ENCODE measurements around the gene XK.
A peak's percentile ranks its signal among the peaks of the same experiment; 100 is the strongest.

XK gene

DNA sequence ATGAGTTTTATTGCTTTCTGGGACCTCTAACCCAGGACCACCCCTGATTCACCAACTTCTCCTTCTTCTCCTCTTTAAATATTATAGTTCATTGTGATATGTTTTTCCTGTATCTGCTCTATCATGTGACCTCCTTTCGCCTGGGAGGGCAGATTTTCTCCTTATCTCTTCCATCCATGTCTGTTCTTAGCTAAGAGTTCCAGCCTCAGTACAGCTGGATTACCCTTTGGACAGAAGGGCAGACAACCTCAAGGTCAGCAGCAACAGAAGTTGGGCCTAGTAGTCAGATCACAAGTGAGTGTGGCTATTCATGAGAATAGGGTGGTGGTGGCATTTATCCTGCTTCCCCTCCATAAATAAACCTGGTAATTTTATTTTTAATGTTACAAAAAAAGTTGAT lies 5.7 kb upstream of the XK start:
- no peak for DNase-seq

DNA sequence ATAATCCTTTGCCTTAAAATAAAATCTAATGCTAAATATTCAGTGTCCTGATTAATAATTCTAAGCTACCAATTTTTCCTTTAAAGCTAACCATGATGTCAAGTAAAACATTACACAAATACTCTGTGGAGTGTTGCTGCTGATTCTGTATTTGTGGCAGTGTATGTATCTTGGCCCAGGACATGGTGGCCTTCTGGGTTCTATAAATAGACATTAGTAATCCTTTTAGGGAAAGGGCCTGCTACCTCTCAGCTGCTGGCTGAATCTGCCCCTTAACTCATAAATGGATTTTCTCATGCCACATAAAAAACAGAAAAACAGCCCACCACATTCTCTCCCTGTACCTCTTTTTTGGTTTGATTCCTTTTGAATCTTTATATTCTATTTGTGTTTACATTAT lies 1.2 kb upstream of the XK start:
- no peak for DNase-seq

DNA sequence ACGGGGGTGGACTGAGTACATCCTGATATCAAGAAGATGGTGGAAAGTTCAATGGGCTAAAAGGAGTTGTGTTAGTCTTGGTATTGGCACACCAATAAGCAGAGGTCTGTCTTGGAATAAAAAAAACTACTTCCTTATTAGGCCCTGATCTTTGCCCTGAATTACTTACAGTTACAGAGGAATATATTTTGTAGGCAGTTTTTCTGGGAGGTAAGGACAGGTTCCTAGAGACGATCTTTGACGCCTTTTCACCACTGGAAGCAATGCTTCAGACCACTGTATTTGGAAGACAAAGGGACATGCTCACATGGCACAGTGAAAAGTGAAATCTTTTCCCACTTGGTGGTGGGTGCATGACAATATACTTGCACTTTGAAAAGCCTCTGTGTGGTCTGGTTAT lies 618 bp upstream of the XK start:
- DNase-seq = peak in 1 of 2 experiments; percentile 1

DNA sequence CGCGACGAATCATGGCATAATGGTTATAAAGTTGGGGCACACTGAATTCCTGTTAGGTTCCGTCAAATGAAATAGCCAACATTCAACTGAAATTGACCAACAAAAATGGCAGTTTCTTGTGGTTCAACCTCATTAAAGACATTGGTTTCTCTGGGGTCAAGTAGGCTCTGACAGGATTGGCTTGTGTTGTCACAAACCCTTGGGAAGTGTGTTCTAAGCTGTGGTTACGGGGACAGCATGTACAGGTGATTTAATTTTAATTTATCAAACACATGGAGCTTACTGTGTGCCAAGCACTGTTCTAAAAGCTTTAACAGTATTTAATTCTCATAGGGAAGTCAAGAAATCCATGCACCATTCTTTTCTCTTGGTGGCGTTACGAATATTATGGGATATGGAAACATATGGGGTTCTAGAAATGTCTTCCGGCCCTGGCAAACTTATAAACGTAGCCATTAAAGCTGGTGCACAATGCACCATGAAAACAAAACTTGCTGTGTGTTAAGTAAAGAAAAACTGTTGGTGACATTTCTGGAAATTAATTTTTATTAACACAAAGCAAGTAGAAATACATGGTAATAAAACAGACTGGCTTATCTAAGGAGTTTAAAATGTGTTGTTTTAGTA lies 891 bp downstream of the XK start:
- peak; percentile 21 to 22 for DNase-seq

DNA sequence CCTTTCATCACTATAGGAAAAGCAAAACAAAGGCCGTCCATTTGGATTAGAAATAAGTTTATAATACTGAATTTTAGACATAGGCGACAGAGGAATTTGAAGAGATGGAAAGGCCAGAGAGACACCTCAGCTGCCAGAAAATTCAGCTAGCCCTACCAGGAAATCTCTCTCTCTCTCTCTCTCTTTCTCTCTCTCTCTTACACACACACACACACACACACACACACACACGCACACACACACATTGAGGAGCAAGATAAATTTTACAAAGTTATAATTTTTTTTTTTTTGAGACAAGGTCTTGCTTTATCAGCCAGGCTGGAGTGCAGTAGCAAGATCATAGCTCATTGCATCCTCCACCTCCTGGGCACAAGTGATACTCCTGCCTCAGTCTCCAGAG lies 1.4 kb downstream of the XK start:
- DNase-seq = no peak

DNA sequence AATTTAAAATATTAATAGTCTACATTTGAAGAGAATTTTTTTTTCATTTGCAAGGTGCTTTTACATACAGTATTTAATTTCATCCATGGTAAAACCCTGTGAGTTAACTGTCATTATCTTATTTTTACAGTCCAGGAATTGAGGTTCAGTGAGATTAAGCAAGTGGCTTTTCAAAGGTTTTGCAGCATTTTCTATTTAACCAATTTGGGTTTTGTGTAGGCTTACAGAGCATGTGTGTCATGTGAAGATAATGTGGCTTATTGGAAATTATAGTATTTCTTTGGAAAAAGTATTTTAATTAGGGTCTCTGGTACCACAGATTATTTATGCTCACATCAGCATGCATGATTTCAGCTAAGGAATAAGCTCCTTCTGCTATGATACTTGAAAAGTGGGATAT lies 4.5 kb downstream of the XK start:
- no peak for DNase-seq

DNA sequence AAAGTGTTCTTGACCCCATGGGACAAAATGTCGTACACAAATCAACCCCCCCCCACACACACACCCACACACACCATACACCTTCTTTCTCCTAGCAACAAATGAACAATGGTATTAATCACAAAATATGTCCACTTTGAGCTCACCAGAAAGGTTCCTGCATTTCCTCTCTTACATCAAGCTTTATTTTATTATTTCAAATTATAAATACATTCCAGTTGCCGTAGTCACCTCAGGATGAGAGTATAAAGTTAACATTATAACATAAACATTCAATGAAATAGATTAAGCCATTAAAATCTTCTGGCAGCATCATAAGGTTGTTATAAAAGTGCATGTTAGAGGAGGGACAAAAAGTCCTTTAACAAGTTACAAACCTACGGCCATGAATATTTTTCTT lies 7.3 kb downstream of the XK start:
- DNase-seq = no peak

DNA sequence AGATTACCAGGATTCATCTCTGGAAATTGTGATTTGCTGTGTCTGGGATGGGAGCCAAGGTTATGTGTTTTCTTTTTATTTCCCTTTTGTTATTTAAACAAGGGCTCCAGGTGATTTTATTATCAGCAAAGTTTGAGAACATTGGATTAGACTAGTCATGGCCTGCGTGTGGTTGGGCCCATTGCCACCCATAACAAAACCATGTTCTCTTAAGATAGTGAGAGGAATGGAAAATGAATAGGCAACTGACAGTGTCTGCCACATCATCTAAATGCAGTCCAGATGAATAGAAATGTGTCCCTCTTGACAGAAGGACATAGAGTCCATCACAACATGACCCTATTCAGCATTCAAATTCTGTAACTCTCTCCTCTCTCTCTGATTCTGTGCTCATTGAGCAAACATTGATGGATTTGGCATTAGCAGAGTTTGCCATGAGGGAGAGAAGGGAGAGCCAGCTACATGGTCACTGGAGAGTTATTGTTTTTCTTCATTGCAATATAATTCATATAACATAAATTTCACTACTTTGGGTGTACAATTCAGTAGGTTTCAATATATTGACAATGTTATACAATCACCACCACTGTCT lies 11.7 kb downstream of the XK start:
- no peak for DNase-seq

DNA sequence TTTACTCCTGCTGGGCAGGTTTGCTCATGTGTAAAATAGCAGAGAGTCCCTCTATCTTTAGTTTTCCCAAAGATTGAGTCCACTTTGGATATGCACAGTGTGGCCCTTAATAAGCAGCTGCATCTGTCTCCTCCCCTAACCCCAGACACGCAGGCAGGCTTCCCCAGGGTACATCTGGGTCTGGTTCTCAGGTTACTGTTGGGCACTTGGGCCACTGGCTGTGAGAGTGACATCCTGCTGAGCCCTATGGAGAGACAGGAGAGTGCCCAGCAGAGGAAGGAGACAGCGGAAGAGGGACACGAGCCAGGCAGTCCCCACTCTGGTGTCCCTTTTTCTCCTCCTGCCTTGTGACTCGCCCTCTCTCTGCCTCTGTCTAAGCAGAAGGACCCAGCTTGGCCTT lies 16.0 kb downstream of the XK start:
- no peak for DNase-seq

DNA sequence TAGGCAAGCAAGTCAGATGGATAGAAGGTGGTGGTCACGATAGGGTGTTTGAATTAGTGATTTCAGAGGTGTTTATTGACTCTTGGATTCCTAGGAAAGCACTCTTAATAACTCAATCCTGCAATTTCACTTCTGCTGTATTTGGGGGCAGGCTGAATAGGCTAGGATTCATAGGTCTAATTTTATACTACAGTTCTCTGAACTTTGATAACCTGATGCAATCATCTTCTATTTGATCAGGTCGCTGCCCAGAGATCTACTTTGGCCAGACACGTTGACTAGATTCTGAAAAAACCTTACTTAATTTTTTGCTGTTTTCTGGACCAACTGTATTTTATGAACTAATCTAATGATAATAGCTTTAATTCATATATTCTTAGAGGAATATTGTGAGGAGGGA lies 26.4 kb downstream of the XK start:
- DNase-seq = no peak

DNA sequence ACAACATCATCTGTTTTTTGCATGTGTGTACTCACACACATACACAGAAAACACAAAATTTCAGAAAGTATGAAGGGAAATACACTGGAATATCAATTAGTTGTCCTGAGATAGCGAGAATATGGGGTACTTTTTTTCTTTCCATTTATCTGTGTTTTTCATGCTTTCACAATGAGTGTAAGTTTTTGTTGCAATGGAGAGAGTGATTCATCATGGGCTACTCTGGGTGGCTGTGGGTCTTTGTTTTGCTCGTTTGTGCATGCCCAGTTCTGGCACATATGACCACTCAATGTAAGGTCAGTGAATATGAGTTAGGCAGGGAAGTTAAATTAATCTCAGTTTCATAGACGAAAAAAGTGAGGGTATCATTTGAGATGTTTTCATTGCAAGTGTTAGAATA lies 26.9 kb downstream of the XK start:
- no peak for DNase-seq

DNA sequence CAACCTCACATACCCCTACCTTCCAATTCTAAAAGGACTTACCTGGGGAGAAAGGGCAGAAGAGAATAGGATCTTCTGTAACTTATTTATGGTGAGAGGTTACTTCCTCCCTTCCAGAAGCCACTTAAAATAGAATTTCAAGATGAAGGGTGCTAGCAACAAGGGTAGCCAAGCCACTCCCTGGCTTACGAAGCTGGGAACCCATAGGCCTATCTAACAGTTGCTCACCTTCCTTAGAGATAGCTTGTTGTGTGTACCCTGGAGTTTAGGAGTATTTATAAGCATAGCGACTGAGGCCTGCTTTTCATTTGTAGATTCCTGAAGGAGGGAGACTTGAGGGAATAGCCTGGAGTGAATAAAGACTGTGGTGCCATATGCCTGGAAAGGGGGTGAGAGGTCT lies 28.9 kb downstream of the XK start:
- DNase-seq = no peak

DNA sequence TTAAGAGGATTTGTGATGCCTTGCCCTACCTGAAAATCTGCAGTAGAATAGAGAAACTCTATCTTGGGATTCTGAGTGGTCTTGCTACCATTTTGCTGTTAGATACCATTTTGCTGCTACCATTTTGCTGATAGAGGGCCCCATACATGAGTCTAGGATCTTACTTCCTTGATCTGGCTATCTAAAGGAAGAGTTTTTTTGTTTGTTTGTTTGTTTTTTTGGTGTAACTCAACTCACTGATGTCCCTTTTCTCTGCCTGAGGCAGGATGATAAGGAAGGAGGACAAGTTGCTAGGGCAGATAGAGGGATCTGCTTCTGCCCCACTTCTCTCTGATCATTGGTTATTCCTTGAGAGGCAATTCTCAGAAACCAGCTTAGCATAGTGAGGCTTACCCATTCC lies 31.0 kb downstream of the XK start:
- no peak for DNase-seq

DNA sequence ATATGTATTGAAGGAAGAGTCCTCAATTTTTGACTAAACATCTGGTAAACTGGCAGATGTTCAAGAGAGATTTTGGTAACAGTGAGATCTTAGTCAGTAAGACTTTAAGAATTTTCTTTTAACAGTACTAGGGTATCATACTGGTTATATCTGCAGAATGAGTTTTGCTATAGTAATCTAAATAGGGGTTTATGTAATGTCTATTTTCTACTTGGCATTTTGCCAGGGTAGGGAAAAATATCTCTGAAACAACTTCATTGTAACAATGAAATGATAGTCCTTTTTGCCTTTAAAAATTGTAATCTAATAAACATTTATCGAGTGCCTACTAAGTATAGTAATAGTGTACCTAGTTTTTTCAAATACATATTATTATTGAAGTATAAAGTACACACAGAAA lies 32.1 kb downstream of the XK start:
- no peak for DNase-seq

DNA sequence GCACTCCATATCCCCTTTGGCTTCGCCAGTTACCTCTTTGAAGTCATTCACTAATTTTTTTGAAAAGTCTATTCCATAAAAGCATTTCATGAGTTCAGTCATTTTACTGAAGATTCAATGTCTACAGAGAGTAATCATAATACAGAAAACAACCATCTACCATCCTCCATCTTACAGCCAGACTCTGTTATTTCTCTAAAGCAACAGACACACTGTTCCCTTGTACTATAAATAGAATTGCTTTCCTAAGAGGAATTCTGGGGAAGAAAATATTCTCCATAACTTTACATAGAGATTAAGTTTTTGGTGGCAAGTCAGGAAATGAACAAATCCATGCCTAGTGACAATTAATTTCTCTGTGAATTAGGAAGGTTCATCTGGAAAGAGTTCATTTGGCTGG lies 37.0 kb downstream of the XK start:
- no peak for DNase-seq

DNA sequence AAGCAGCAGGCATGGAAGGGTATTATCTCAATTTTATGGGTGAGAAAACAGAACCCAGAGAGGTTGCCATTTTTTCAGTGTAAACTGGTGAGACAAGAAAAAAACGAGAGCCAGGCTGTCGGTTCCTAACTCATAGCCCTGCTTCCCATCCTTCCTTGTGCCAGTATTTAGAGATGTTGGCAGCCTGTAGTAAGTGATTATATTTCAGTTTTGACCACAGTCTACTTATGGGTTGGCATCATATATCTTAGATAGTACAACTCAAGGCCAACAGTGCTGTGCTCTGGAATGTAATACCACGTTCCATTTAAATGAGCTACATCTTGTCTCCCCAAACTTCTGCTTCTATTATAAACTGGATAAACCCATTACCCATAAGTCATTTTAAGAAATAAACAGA lies 40.8 kb downstream of the XK start:
- DNase-seq = no peak

DNA sequence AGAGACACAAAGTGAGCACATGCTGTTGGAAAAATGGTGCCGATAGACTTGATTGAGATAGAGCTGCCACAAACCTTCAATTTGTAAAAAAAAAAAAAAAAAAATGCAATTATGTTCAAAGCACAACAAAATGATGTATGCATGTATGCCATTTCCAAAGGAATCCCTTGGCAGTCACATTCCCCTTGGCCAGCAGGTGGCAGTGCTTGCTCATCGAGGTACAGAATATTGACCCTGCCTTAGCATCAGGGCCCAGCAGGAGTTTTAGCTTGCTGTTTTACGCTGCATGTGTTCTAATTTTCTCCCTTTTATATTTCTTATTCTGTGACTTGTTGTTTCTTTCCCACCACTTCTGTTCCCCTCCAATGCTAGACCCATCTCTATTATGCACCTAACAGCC lies 59.8 kb downstream of the XK start:
- DNase-seq = peak; percentile 59 to 67

DNA sequence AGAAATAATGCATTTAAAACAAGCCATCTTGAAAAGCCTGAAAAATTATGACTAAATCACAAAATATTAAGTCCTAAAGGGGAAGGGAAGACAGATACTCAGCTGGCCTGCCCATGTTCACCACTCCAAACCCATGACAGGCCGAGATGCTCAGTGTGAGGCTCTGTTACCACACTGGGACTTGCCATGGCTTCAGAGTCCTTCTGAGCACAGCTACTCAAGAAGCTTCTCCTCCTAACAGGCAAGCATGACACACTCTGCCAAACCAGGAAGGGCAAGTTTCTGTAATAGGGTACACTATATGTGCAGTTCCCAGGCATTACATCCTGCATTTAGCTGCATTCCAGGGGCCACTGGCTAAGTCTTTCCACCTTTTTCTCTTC lies 60.2 kb downstream of the XK start:
- DNase-seq = no peak

DNA sequence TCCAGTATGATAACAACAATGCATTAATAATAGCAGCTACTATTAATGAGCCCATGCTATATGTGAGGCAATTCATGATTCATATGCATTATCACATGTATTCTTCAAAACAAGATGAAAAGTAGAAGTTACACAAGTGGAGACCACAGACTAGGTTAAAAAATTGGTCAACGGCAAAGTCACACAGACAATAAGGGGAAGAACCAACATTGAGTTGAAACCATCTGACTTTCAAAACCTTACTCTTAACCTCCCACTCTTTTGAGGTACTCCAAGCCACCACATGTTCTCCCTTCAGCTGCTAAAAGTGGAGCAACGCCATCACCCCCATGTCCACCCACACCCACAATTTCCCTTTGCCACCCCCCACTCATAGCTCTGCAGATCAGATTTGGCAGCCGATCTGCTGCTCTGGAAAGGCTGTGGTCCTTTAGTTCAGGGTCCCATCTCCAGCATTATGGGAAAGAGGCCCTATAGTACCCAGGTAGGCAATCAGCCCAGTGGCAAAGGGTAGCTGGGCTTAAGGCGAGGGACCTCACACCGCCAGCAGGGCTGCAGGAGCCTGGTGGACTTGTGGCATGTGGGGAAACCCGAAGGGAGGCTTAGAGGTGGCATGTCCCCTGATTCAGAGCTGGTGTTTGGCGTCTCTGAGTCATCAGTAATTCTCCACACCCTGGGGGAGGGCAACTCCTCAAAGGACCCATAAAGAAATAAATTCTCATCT lies 60.8 kb downstream of the XK start:
- DNase-seq = peak; percentile 76 to 77

DNA sequence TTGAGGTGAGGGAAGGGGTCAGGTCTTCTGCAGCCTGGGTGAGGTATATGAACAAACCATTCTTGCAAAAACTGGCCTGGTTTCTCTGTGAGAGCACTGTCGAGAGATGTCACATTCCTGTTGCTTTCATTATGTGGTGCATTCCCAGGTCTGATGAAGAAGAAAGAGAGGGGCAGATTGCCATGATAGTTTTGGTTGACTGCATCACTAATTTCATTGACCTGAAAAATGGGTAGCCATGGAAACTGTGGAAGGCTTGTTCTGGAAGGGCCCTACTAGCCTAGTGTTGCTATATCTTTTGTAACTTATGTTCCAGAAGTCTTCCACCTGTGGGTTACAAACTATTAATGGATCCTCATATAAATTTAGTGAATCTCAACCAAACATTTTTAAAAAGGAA lies 61.4 kb downstream of the XK start:
- DNase-seq = no peak

DNA sequence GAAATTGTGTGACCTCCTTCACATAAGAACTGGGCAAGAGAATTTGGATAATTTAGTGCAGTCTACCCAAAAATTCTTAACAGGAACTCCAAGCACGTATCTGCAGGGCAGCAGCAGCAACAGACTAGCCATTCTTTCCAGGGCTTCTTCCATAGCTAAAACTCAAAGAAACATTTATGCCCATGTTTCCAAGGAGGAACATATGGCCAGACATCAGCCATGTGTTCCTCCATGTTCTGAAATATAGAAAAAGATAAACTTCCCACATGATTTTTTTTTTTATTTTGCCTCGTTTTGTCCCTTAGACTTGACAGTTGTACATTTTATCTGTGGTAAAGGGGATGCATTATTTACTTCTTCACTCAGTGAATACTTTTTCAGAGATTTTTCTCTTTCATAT lies 66.7 kb downstream of the XK start:
- DNase-seq = no peak

DNA sequence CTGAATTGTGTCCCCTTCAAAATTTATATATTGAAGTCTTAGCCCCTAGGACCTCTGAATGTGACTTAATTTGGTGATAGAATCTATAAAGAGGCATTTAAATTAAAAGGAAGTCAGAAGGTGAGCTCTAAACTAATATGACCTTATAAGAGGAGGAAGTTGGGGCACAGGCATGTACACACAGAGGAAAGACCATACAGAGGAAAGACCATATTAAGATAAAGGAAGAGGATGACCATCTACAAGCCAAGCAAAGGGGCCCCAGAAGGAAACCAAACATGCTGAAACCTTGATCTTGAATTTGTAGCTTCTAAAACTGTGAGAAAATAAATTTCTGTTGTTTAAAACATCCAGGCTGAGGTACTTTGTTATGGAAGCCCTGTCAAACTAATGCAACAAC lies 67.3 kb downstream of the XK start:
- peak; percentile 29 to 50 for DNase-seq

DNA sequence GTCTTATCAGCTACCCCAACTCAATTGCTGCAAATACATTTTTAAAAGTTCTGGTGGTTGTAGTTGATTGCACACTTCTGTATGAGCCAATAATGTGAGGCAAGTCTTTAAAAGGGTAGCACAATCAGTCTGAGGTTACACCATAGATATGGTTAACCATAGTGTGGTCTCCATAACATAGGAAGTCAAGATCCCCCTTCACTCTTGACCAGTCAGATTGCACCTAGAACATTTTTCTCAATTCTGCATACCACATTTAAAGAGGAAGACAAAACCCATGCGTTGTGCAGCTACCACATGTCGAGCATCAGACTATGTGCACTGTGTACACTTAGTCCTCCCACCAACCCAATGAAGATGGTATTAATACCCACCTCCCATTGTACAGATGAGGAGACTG lies 67.8 kb downstream of the XK start:
- peak in 1 of 2 experiments; percentile 35 for DNase-seq

DNA sequence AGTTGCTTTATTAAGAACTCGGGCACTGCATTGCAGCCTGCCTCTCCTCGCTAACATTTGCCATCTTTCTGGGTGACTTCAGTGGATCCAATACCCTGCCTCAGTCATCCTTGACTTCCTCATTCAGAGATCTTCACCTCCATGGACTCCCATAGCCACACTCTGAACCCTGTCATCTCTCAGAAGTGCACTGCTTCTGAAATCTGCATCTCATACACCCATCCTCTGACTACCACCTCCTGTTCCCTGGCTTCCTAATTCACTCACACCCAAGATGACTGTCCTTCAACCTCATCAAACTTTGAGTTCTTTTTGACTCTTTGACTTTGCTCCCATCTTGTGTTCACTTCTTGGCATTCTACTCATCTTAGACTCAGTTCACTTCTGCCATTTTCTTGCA lies 68.9 kb downstream of the XK start:
- DNase-seq = no peak

DNA sequence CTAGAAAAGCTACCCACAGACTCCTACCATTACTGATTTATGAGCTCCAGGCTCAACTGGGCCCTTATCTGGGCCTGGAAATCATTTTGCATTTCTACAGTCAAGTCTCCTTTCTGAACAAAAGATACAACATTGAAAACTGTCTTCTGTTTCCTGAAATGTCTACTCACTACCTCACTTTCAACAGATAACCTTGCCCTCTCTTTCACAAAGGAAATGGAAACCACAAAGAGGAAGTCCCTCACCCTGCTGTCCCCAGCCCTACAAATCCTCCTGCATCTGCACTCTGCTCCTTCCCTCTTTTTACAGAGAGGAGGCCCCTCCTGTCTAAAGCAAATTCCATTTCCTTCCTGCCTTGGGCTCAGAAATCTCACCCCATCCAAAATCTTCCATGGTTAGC lies 69.4 kb downstream of the XK start:
- peak; percentile 90 to 95 for DNase-seq
